HepG2 (cell line): Measurements from ENCODE around the gene GTPBP6. TPM values are rescaled to one million over a fixed set of nuclear protein-coding genes. Genes with fewer than 3 reads are reported as not detected.

Experiments used
- ATAC-seq: fragments of 200-7000 bp; cut with Tn5 transposase; 3 replicates; pipeline ENCODE4 v1.9.1; 2020; ENCODE audit warnings: mild to moderate bottlenecking, moderate library complexity
- BruUV-seq: library from RNA; stranded (reverse); fragments of 400-500 nt; replicated peaks from 2 replicates; lab custom pipeline; 2021; lab: Mats Ljungman, UMichigan
- CTCF ChIA-PET: fragments of 300-600 bp; formaldehyde crosslinking; extraction: SDS; loops from one replicate; lab custom pipeline; 2021; ENCODE audit warnings: low total read pairs, inconsistent platforms, low intra/inter-chr PET ratio; lab: Yijun Ruan, JAX
- POLR2A ChIA-PET: fragments of 350-600 bp; sonication (Branson Sonifier 250); formaldehyde crosslinking; loops from one replicate; lab custom pipeline; 2020; ENCODE audit warnings: antibody characterized with exemption, inconsistent platforms; lab: Yijun Ruan, JAX
- DNase-seq: peaks from one replicate; pipeline ENCODE4 v3.0.0-alpha.2; 2015; ENCODE audit warnings: low spot score
- FAIRE-seq: peaks from 3 replicates; lab custom pipeline; 2011; peaks lifted over from hg19 to GRCh38; lab: Jason Lieb, UNC
- H2AFZ ChIP-seq: one replicate; pipeline ENCODE4 v1.6.1; 2011; ENCODE audit warnings: low read length, inconsistent platforms
- H3K27ac ChIP-seq: fragments of 300-600 bp; 3 replicates; pipeline ENCODE4 v1.8.0; 2011; ENCODE audit warnings: mixed run types, mild to moderate bottlenecking, mixed read lengths, low read length, inconsistent platforms; ENCODE audit not compliant: insufficient read depth; ENCODE audit errors: extremely low read length
- H3K27me3 ChIP-seq, 2 experiments: fragments of 200-600 bp in 1 of 2; 2 replicates in 1 of 2; 3 replicates in 1 of 2; pipeline versions ENCODE4 v1.6.0 to v1.8.0; 2011; ENCODE audit warnings: low read length in 2 of 2, mild to moderate bottlenecking in 2 of 2, moderate library complexity in 2 of 2, inconsistent platforms in 1 of 2; ENCODE audit not compliant: insufficient read depth in 2 of 2, control insufficient read depth in 1 of 2
- H3K36me3 ChIP-seq, 2 experiments: fragments of 200-600 bp in 1 of 2; replicated peaks in 1 of 2; 2 replicates in 1 of 2; 3 replicates in 1 of 2; pipeline versions ENCODE4 v1.5.1 to v1.8.0; 2011; ENCODE audit warnings: low read length in 2 of 2, inconsistent platforms in 1 of 2; ENCODE audit not compliant: insufficient read depth in 2 of 2, control insufficient read depth in 1 of 2
- H3K4me1 ChIP-seq: 2 replicates; pipeline ENCODE4 v1.5.1; 2012; ENCODE audit warnings: low read length, inconsistent platforms; ENCODE audit not compliant: insufficient read depth
- H3K4me2 ChIP-seq: 2 replicates; pipeline ENCODE4 v1.6.0; 2011; ENCODE audit warnings: low read depth, low read length, inconsistent platforms
- H3K4me3 ChIP-seq, 3 experiments: fragments of 200-600 bp in 1 of 3; sonication (generic), shearing (Covaris generic) in 1 of 3; replicated peaks in 1 of 3; 2 replicates each; pipeline ENCODE4 v1.5.1; 2011 to 2016; ENCODE audit warnings: low read length in 3 of 3, inconsistent platforms in 2 of 3, low read depth in 2 of 3, mild to moderate bottlenecking in 2 of 3, control low read depth in 1 of 3, mixed read lengths in 1 of 3; ENCODE audit not compliant: insufficient read depth in 1 of 3
- H3K79me2 ChIP-seq: one replicate; pipeline ENCODE4 v1.6.1; 2011; ENCODE audit warnings: low read length, inconsistent platforms; ENCODE audit not compliant: insufficient read depth
- H3K9ac ChIP-seq: 2 replicates; pipeline ENCODE4 v1.6.0; 2011; ENCODE audit warnings: mild to moderate bottlenecking, low read depth, low read length, inconsistent platforms; ENCODE audit not compliant: insufficient read depth
- H3K9me3 ChIP-seq: 2 replicates; pipeline ENCODE4 v1.5.1; 2012; ENCODE audit warnings: mild to moderate bottlenecking, low read length
- H4K20me1 ChIP-seq: 2 replicates; pipeline ENCODE4 v1.6.0; 2011; ENCODE audit warnings: inconsistent platforms, mild to moderate bottlenecking, low read length, moderate library complexity; ENCODE audit not compliant: insufficient read depth
- MLXIP ChIP-seq: sonication (generic); formaldehyde crosslinking; IDR thresholded peaks from 2 replicates; pipeline ENCODE4 v1.9.0; 2021; ENCODE audit warnings: missing genetic modification reagents, borderline replicate concordance
- NR2C2 ChIP-seq: sonication (generic); formaldehyde crosslinking; IDR thresholded peaks from 2 replicates; pipeline ENCODE4 v1.4.0; 2020; ENCODE audit warnings: missing genetic modification reagents, mild to moderate bottlenecking, moderate library complexity, borderline replicate concordance
- TARDBP ChIP-seq: sonication (generic); formaldehyde crosslinking; IDR thresholded peaks from 2 replicates; pipeline ENCODE4 v1.8.0; 2022; ENCODE audit warnings: mild to moderate bottlenecking, missing genetic modification reagents
- ZBTB38 ChIP-seq: sonication (generic); formaldehyde crosslinking; IDR thresholded peaks from 2 replicates; pipeline ENCODE4 v1.5.1; 2020; ENCODE audit warnings: mild to moderate bottlenecking, missing genetic modification reagents
- ZNF350 ChIP-seq: sonication (generic); formaldehyde crosslinking; IDR thresholded peaks from 2 replicates; pipeline ENCODE4 v1.4.0; 2020; ENCODE audit warnings: mild to moderate bottlenecking, low read depth, missing genetic modification reagents, borderline replicate concordance
- ZNF713 ChIP-seq: sonication (generic); formaldehyde crosslinking; IDR thresholded peaks from 2 replicates; pipeline ENCODE4 v1.4.0; 2020; ENCODE audit warnings: mild to moderate bottlenecking, missing genetic modification reagents
- ZUFSP ChIP-seq: sonication (generic); formaldehyde crosslinking; IDR thresholded peaks from 2 replicates; pipeline ENCODE4 v1.9.0; 2021; ENCODE audit warnings: missing genetic modification reagents, mild to moderate bottlenecking, borderline replicate concordance
- WGBS: methylation state at CpG from one replicate; pipeline ENCODE4 v1.1.6; 2017; ENCODE audit warnings: low lambda C conversion rate; 5-methylcytosine and 5-hydroxymethylcytosine counted together
- in situ Hi-C: cut with HindIII; loops from 2 replicates; pipeline ENCODE4 v1.10.0; 2017; ENCODE audit warnings: low pct_unique_long_range_greater_than_20kb; ENCODE audit not compliant: extremely low pct_ligation_motif_present
- intact Hi-C: fragments of 100-400 bp; cut with micrococcal nuclease; formaldehyde crosslinking; loops from one replicate; pipeline ENCODE4 v1.10.0; 2022; ENCODE audit not compliant: unreplicated experiment
- polyA plus RNA-seq, 8 experiments: library from polyadenylated mRNA; depleted of rRNA in 3 of 8; stranded (reverse) in 7 of 8; unstranded in 1 of 8; fragments of >200 nt; fragmentation: Illumina TruSeq in 4 of 8; extraction: Trizol in 4 of 8; gene quantifications; 2 replicates each; pipeline versions ENCODE4 v1.2.1 to v1.2.3, GENCODE V29; 2011 to 2016; ENCODE audit warnings: low read depth in 4 of 8, missing spikeins in 1 of 8, mixed read lengths in 1 of 8; ENCODE audit not compliant: insufficient read depth in 1 of 8
- total RNA-seq, 5 experiments: library from RNA; depleted of rRNA; stranded (reverse); fragments of >200 nt; fragmentation: Illumina TruSeq; extraction: Trizol; gene quantifications; 2 replicates each; pipeline ENCODE4 v1.2.3, GENCODE V29; 2016; ENCODE audit warnings: low read depth in 1 of 5

The GTPBP6 gene
- total and polyA plus RNA-seq, 2 of the 13 experiments (the other 11 are each of a cell fraction or from before 2014, with no cell fraction given) = 20.2 to 39.6 TPM

DNA sequence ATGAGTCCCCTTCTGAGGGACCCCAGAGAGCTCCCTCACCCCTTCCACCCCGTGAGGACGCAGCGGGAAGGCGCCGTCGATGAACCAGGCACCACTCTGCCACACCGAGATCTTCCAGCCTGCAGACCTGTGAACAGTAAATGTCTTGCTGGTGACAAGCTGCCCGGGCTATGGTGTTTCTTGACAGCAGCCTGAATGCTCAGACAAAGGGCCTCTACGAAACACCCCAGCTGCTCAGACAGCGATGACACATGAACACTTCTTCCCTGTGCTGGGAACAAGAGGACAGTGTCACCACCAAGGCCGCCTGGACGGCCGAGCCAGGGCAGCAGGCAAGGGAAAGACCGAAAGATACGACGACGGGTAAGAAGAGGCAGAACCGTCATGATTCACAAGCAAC, 30.6 kb upstream of the GTPBP6 start:
- Histone ChIP-seq H3K9me3 (no peaks in the 10 kb centered on the region), H2AFZ (no peak overlapping the region), H4K20me1 (no peaks in the 10 kb centered on the region), H3K9ac (no peak overlapping the region), H3K27ac (no peak overlapping the region), H3K4me3 (no peak overlapping the region), H3K27me3 (no peaks in the 10 kb centered on the region), H3K4me1 (0 out of 2 replicates have a peak, but pooled peaks cover 5% of the 10 kb centered on the region), H3K36me3 (peaks cover 3 to 7% of the 10 kb centered on the region in 2 experiments; a peak in 2 of 5 replicates), H3K79me2 (no peaks in the 10 kb centered on the region), H3K4me2 (no peak overlapping the region)
- ATAC-seq (no peak), DNase-seq (no peak), FAIRE-seq (no peak)
- TF ChIP-seq ZUFSP (CRISPR knock-in tag) (no peak), NR2C2 (CRISPR knock-in tag) (no peak), ZNF713 (CRISPR knock-in tag) (no peak), ZBTB38 (CRISPR knock-in tag) (0 out of 2 replicates have a peak, but pooled peaks have one; percentile 26), TARDBP (CRISPR knock-in tag) (no peak), MLXIP (CRISPR knock-in tag) (no peak), ZNF350 (CRISPR knock-in tag) (no peak)
- no TSS peak for BruUV-seq
- WGBS = 97% methylated on average over 17 of the region's 18 CpGs
- intact Hi-C loops (no loop called here), in situ Hi-C loops (no loop called here)
- ChIA-PET CTCF (no interaction called here), POLR2A (no interaction called here)
